ENCODE data around the gene MTHFD2.

MTHFD2 gene

DNA sequence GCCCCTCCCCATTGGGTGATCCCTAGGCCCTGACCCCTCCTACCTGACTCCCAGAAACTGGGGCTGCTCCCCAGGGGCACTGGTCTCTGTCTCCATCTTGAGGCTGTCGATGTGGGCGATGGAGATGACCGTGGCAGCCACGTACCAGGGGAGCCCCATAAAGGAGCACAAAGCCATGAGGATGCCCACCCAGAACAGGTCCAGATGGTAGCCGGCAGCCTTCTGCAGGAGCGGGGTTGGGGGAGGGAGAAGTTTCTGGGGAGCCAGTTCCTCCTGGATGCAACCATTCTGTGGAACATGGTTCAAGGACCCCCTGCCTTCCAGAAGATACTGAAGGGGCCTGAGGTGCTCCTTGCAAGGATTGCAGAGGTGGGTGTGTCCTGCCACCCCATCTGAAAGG is 34.0 kb downstream of the MTHFD2 start:
- no peak for DNase-seq

DNA sequence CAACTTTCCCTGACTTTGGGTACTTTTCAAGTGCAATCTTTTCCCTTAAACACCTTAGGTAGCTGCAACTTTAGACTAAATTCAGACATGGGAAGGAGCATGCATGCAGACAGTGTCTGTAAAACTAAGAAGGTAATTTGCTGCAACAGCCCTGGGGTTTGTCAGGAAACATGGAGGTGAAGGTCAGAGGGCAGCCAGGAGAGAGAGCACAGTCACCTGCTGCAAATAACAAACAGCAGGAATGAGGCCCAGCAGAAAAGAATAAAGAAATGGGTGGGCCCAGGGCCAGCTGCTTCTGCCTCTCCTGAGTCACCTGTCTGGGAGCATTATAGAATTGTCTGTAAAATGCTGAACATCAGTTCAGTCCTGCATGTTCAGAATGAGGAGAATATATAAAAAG is 35.2 kb downstream of the MTHFD2 start:
- DNase-seq: no peak

DNA sequence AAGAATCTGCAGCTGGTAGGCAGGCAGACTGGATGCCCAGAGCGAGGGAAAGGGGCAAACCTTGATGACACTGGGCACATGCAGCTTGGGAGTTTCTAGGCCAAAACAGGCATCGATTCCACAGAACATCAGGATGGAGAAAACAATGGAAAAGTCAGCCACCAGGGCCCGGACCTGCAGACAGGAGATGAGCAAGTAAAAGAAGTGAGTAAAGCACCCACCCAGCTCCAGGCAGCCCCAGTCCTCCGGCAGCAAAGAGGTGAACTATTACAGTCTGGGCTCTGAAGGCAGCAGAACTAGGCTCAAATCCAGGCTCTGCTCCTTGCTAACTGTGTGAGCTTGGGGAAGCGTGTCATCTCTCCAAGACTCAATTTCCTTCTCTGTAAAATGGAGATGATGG is 36.6 kb downstream of the MTHFD2 start:
- no peak for DNase-seq

DNA sequence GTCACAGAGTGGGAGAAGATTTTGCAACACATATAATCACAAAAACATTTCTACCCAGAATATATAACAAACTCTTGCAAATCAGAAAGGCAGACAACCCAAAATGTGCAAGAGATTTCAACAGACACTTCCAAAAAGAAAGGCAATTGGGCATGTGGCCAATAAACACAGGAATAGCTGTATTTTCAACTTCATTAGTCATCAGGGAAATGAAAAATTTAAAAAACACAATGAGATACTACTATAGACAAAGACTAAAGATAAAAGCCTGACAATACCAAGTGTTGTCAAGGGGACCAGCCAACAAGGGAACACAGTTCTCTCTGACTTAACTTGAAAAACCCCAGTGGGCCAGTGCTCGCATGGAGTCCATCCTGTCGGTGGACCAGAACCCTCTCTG is 40.5 kb downstream of the MTHFD2 start:
- no peak for DNase-seq

DNA sequence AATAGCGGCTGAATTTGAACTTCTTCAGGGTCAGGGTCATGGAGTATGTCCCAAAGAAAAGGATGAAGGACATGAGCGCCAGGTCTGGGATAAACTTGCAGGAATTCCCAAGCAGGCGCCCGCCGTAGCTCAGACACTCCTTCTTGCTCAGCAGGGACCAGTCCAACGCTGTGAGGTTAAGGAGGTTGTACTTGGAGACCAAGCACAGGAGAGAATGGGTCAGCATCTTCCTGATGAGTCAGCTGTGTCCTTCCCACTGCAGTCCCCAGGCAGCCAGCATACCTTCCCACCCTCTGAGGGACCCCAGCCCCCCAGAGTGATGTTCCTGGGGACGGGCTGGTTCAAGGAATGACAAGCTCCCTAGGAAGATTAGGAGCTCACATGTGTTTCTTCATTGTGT is 40.9 kb downstream of the MTHFD2 start:
- DNase-seq: no peak

DNA sequence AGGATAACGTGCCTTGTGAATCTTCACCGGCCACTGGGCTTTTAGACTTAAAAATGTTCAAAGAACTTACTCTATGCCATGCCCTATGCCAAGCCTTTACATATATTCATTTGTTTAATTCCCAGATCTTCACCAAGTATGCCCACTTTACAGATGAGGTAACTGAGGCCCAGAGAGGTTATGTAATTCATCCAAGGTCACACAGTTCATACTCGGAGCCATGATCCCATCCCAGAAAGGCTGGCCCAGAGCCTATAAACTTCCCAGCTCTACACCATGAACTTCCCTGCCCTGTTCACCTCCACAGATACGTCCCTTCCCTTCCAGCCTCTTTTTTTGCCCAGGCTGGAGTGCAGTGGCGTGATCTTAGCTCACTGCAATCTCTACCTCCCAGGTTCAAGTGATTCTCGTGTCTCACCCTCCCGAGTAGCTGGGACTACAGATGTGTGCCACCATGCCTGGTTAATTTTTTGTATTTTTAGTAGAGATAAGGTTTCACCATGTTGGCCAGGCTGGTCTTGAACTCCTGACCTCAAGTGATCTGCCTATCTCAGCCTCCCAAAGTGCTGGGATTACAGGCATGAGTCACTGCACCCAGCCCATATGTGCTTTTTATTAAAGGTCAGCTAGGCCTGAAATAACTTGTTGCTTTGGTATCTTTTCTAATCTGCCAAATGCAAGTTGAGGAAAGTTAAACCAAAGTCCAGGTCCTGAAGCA is 44.1 kb downstream of the MTHFD2 start:
- no peak for DNase-seq

DNA sequence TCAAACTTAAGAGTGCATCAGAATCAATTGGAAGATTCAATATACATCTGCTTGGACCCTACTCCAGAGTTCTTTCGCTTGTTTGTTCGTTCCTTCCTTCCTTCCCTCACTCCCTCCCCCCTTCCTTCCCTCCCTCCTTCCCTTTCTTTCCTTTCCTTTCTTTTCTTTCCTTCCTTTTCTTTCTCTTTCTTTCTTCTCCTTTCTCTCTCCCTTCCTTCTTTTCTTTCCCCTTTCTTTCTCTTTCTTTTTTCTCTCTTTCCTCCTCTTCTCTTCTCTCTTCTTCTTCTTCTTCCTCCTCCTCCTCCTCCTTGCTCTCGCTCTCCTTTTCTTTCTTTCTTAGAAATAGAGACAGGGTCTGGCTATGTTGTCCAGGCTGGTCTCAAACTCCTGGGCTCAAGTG is 45.9 kb downstream of the MTHFD2 start:
- DNase-seq: no peak

DNA sequence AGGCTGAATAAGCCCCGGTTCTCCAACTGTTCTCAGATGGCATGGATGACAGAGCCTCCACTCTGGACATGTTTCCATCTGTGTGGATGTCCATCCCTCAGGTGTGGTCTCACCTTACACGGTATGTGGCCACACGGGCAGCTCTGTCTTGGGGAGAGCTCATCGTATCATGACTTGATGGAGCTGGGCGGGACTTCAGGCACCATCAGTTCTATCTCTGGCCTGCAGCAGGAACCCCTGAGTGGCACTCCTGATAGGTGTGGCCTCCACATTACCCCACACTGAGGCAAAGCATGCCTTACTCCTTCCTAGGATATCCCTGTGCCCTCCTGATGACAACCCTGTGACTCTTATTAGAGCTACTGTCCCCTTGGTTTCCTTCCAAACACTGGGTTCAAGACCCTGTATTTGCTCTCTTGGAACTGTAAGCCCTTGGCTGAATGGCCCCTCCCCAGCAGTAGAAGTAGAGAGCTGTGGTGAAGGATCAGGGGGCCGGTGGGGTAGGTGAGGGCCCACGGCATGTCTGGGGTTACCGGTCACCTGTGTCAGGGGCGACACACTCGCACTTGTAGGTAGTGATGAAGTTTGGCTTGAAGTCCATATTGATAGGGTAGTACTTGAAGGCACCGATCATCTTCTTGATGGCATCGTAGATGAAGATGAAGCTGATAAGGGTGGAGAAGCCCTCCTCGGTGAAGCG is 48.2 kb downstream of the MTHFD2 start:
- DNase-seq: no peak

DNA sequence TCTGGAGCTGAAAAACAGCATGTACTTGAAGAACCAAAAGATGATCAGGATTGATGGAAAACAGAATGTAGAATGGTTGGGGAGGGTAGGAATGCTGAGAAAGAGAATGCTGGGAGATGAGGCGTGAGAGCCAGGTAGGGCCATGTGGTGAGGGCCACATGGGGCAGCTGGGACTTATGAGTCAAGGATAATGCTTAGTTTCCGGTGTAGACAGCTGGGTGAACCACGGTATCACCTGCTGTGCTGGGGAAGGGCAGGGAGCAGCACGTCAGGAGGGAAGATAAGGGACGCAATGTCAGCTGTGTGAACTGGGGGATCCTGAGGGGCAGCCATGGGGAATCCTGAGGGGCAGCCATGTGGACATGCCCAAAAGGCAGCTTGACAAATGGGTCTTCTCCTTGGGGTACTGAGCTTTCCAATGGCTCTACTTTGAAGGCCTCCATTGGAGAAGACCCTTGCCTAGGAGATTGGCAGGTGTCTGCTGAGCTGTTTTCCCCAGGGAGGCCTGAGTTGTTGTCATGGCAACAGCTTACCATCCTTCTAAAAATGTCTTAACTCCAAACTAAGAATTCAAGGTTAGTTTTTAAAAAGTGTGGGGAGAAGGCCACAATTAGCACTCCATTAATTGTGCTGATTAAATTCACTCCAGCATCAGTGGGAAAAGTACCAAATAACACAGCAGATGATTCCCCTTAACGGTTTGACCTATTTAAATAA is 51.1 kb downstream of the MTHFD2 start:
- DNase-seq: no peak

DNA sequence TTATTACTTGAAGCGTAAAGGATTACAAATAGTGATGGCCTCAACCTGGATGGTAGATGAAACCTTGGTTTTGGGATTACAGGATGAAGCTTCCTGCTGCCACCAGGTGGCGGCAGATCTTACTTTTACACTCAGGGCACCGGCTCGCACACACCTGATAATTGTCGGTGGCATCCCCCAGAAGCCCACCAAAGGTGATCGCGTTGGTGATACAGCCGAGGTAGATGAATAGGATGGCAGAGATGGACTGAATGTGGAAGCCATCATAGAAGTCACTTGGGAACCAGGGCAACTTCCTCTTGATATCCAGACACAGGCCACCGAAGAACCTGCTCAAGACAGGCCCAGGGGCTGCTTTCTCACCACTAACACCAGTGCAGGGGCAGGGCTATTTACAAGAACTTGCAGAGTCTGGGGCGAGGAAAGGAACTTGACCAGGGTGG is 51.8 kb downstream of the MTHFD2 start:
- peak; percentile 75 for DNase-seq

DNA sequence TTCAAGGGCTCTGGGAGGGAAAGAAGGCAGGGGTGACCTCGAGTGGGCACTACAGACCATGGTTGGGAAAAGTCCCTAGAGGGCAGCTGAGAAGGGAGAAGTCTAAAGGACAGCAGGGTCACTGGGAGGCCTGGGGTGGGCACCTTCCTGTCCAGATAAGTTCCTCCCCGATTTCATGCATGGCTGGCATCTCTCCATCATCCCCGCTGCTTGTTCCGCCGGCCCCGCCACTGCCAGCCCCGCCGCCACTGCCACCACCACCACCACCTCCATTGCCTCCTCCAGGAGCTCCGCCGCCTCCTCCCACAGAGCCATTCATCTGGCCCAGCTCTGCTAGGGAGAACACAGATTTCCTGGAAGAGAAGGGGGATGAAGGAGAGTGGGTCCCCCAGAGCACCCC is 53.6 kb downstream of the MTHFD2 start:
- no peak for DNase-seq

DNA sequence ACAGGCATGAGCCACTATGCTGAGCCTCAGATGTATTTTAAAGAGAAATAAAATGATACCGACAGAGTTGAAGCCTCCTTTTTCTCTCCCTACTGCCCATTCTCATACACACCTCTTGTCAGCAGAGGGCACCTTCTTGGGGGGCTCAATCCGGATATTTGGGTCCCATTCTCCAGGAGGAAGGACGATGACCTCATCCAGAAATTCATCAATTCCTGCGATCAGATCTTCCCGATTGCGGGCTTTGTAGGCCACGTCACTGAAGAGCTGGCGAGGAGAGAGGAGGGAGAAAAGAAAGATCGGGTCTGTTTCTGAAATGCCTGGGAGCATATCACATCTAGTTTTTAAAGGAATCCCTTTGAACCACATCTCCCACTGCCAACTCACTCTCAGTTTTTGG is 54.4 kb downstream of the MTHFD2 start:
- no peak for DNase-seq

DNA sequence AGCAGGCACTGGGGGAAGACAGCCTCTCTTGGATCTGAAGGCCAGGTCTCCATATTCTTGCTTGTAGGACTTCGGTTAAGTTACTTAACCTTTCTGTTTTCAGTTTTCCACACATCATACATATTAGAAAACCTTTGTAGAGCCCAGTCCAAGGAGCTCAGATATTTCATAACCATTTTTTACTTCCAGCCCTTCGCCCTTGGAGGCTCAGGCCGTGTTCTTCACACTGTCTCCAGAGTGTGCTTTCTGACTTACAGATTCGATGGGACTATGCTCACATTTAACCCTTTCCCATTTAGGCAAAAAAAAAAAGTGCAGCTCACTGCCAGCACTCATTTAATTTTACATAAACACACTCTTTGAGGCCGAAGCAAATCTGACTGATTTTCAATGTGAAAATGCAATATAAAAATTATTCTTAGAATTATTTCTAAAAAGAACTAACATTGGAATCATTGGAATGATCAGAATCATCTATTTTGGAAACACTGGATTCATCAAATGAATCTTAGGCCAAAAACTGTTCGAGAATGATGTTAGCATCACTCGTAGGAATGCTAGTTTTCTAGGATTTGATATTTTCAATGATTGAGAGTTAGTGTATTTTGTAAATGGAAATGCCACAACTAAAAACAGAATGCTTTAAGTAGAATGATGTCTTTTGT is 55.0 kb downstream of the MTHFD2 start:
- no peak for DNase-seq

DNA sequence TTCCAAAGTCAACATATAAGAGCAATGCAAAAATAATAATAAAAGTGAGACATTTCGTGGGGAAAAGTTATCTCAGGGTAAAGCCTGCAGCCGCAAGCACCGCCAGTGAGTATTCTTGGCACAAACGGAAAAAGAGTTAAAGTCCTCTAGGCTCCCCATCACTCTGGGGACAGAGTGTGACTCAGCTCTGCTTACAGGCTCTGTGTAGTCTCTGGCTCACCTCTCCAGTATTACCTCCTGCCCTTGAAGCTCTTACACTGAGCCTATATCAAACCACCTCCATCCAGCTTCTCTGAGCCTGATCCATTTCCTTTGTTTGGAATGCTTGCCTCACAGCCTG is 55.5 kb downstream of the MTHFD2 start:
- no peak for DNase-seq

DNA sequence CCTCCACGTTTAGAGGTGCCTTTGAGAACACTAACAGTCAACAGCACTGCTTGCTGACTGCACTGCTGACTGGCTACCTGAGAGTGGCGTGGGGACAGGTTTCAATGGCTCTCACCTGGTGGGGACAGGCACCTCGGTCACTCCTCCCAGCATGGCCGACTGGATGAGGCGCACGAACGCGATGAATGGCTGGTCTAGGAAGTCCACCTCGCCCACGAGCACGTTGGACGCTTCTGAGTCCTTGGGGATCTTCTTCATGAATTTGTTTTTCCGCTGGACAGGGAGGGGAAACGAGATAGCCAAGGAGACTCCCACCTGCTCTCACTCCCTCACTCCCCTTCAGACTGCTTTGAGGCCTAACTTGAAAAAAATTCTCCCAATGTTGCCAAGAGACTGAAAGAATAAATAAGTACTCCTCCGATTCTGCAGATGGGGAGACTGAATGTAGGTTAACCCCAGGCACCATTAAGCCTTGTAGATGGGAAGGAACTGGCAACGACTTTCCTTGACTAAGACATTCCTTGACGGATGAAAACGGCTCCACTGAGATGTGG is 57.3 kb downstream of the MTHFD2 start:
- no peak for DNase-seq

DNA sequence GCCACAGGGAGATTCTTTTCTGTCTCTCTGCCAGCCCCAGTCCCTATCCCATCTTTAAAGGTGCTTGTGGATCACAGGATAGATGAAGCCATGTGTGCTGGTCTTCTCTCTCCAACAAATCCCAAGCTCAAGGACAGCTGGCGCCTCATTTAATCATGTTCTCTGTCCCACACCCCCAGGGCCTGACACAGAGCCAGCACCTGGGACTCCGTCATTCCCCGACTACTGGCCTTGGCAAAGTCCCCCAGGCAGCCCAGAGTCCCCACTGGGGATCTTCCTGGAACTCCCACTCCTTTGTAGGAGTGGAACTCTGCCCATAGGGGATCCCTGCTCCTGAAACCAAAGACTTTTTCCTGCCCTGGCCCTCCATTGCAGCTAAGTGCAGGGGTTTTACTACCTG is 60.8 kb downstream of the MTHFD2 start:
- no peak for DNase-seq

DNA sequence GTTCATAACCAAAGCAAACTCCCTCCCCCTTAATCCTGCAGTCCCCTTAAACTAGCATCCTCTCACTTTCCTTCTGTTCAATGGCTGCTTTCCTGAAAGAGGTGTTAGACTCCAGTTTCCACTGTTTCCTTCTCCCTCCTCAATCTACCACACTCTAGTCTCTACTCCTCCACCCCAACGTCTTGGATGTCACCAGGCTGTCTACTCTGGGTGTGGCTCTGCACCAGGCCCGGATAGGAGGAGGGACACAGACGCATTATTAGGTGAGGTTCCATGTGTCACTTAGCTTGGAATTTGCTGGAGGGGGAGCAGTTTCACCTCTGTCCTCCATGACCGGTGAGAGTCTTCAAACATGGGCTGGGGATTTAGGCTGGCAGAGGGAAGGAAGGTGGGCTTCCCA is 61.3 kb downstream of the MTHFD2 start:
- no peak for DNase-seq

DNA sequence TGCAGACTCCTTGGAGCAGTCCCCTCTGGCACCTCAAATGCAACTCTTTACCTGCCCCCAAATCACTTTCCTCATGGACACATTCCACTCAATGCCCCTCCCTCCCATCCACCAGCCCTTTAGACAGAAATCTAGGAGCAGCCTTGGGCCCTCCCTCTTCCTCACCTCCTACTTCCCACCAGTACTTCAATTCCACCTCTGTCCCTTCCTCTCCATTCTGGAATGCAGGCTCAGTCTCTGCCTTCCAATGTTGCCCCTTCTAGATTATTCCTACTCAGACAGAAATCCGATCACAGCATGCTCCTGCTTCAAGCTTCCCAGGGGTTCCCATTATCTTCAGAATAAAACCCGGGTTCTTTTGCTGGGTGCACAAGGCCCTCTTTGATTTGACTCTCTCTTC is 62.1 kb downstream of the MTHFD2 start:
- DNase-seq: no peak

DNA sequence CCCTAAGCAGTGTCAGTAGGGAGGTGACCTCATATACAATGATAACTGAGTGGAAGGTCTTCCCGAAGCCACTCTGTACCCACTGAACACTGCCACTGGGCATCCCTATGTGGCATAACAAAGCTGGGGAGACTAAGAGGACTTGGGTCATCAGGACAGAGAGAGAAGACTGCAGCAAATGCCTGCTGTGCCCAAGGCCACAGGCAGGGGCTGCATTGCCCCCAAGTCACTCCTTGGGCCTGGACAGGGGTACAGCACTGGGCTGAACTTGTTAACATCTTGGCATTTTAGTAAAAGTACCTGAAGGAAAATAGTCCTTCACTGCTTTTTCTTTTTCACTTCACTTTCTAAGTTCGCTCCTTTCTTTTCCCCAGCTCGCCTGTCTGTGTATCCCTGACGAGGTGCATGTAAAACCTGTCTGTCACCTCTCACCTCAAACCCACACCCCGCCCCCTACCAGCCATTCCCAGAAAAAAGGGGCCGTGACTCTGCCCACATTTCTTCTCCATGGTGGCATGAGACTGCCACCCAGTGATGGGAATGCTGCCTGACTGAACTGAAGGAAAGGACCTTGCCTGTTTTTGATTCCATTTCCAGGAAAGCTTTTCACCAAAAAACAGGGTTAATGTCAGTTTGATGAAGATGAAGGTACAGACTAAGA is 62.9 kb downstream of the MTHFD2 start:
- DNase-seq: no peak

DNA sequence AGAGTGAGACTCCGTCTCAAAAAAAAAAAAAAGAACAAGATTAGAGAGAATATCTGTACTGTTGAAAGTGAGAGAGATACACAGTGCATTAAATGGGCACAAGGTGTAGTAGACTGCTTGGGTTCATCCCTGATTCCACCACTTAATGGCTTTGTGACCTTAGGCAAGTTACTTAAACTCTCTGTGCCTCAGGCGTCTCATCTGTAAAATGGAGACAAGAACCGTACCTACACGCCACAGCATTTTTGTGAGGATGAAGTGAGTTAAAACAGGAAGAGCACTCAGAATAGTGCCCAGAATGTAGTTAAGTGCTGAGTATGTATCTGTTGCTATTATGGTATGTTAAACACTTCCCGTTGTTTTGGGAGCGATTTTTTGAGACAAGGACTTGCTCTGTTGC is 64.3 kb downstream of the MTHFD2 start:
- no peak for DNase-seq

DNA sequence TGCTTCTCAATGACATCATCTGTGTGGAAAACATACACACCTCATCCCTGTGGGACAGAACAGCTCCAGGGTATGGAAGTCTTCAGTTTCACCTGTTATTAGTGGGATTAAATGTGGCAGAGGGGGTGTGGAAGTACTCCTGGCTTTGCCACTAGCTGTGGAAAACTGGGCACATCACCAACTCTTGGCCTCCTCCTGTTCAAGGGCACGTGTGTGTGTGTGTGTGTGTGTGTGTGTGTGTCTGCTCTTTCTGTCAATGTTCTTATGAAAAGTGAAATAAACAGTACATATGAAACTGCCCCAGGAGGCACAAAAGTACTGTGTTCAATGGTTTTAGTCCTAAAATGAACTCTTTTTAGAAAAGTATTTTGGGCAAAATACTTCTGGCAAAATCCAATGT is 65.9 kb downstream of the MTHFD2 start:
- no peak for DNase-seq

DNA sequence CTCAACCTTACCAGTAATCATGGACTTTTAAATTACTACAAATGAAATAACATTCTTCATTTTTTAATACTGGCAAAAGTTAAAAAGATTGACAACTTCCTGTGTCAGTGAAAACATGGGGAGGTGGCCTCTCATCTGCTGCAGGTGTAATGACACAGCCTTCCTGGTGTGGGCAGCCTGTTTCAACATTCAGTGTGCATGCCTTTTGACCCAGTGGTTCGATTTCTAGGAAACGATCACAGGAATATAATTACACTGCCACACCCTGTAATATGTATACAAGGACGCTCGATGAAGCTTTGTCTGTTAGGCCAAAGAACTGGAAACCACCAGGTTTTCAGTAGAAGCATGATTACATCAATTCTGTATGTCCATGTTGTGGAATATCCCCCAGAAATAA is 68.7 kb downstream of the MTHFD2 start:
- DNase-seq: peak; percentile 71
